ENCODE data around the gene C1QTNF3.

C1QTNF3 gene

DNA sequence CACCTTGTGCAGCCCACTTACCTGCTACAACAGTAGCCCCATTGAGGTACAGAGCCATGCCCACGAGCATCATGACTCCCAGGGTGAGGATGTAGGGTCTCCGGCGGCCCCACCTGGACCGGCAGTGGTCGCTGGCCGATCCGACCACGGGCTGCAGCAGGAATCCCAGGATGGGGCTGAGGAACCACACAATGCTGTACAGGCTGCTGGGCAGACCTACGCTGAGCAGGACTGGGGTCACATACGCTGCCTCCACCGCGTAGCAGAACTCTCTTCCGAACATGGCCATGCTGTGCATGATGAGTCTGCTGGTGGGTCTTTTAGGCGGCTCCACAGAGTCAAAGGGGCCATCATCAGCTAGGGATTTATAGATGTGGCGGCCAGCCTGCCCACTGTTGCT is 58.8 kb downstream of the C1QTNF3 start:
- FAIRE-seq (no peak), DNase-seq (ENCODE audit: insufficient read length) (no peak)
- TF ChIP-seq TAF1 (IDR thresholded peaks at IDR 0.05; ENCODE audit: borderline replicate concordance, low read depth, low read length) = no peak
- no peak for TF ChIP-seq POLR2A (IDR thresholded peaks at IDR 0.05; ENCODE audit: low read depth, low read length)
- TF ChIP-seq POLR2AphosphoS5 (IDR thresholded peaks at IDR 0.05; ENCODE audit: low read depth, low read length) = no peak

DNA sequence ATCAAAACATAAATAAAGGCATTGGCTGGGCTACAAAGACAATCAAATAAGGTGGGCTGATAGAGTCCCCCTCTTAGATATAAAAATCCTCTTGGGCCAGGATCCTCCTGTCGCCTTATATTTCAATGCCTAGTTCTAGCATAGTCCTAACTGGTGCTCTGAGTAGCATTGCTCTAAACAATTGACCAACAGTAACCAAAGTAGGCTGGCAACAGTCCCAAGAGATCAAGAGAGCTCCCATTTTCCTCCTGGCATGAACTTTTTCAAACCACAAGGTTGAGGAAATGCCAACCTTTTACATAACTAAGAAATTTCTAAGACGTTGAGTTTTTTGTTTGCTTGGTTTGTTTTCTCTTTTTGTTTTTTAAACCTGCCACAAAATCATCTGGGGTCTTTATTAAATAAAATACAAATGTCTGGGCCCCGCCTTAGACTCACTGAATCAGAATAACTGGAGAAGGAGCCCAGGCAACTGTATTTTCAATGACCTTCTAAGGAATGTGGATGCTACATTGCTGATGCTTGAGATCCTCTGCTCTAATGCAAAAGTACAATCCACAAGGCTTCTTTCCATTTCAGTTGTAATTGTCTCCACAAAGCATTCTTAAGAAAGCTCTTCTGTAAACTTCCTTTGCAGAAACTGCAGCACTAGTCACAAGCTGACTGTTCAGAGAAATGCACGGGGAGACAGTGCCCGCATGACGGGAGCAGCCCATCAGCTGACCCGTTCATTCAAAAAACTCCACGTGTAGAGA is 61.4 kb downstream of the C1QTNF3 start:
- no peak for DNase-seq (ENCODE audit: insufficient read length)
- no peak for TF ChIP-seq TAF1 (IDR thresholded peaks at IDR 0.05; ENCODE audit: borderline replicate concordance, low read depth, low read length)
- TF ChIP-seq POLR2A (IDR thresholded peaks at IDR 0.05; ENCODE audit: low read depth, low read length) = no peak
- TF ChIP-seq POLR2AphosphoS5 (IDR thresholded peaks at IDR 0.05; ENCODE audit: low read depth, low read length) = no peak
- FAIRE-seq = no peak

DNA sequence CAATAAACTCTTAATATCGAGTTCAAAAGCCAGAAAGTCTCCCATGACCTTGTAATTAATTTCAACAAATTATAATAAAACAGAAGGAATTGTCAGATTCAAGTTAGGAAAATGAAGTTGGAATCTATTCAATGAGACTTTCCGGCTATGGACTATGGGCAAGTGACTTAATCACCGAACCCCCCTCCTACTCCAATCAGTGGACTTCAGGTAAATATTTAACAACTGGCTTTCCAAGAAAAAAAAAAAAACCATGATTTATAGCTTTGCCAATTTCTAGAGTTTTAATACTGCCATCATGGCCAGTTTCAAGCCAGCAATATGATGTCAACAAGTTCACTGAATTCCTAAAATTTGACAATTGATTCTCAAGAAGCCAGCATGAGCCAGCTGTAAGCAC is 63.0 kb downstream of the C1QTNF3 start:
- TF ChIP-seq POLR2AphosphoS5 (IDR thresholded peaks at IDR 0.05; ENCODE audit: low read depth, low read length) (no peak), POLR2A (IDR thresholded peaks at IDR 0.05; ENCODE audit: low read depth, low read length) (no peak), TAF1 (IDR thresholded peaks at IDR 0.05; ENCODE audit: borderline replicate concordance, low read depth, low read length) (no peak)
- FAIRE-seq = no peak
- DNase-seq (ENCODE audit: insufficient read length) = no peak

DNA sequence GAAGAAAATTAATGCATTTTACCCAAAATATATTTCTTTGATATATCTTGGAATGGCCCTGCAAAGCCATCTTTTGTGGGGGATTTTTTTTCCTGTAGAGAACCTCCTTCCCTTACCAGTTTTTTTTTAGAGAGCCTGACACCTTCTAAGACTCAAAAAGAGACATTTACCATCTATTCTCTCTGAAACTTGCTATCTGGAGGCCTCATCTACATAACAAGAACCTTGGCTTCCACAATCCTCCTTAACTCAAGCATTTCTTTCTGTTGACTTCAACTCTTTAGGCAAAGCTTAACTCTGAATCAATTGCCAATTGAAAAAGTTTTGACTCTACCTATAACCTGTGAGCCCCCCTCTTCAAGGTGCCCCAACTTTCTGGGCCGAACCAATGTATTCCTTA is 64.7 kb downstream of the C1QTNF3 start:
- FAIRE-seq = no peak
- DNase-seq (ENCODE audit: insufficient read length) = no peak
- TF ChIP-seq TAF1 (IDR thresholded peaks at IDR 0.05; ENCODE audit: borderline replicate concordance, low read depth, low read length) = no peak
- no peak for TF ChIP-seq POLR2AphosphoS5 (IDR thresholded peaks at IDR 0.05; ENCODE audit: low read depth, low read length)
- TF ChIP-seq POLR2A (IDR thresholded peaks at IDR 0.05; ENCODE audit: low read depth, low read length) = no peak

DNA sequence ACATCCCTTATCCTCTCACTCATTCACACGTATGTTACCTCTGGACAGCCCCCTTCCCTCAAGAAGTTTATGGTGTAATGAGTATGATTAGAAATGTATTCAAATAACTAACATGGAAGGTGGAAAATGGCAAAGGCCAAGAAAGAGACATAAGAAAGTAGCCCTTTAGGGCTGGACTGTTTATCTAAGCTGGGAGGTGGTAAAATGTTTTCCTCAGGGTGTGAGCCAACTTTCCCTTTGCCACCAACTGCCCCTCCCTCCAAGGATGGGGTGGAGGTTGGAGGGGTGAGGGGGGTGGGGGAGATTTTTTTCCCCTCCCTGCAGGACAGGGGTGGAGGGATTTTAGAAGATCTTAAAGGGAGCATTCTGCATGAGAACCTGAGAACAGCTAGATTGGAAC is 66.7 kb downstream of the C1QTNF3 start:
- DNase-seq (ENCODE audit: insufficient read length) = no peak
- TF ChIP-seq POLR2A (IDR thresholded peaks at IDR 0.05; ENCODE audit: low read depth, low read length) = no peak
- no peak for TF ChIP-seq POLR2AphosphoS5 (IDR thresholded peaks at IDR 0.05; ENCODE audit: low read depth, low read length)
- TF ChIP-seq TAF1 (IDR thresholded peaks at IDR 0.05; ENCODE audit: borderline replicate concordance, low read depth, low read length) = no peak

DNA sequence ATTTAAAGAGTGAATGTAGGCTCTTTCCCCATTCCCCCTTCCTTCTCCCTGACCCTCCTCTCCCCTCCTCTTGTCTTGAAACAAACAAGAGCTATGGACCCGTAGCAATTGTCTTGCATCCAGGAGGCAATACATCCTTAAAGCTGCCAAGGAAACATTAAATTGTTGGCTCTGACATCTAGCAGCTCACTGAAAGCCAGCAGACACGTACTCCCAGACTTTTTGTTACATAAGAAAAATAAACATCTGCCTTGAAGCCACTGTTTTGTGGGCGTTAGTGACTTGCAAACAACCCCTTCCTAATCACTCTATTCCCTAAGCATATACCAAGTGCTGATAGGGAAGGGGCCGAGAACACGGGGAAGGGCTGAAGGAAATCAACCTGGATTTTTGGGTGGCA is 67.2 kb downstream of the C1QTNF3 start:
- DNase-seq (ENCODE audit: insufficient read length) = no peak
- TF ChIP-seq POLR2A (IDR thresholded peaks at IDR 0.05; ENCODE audit: low read depth, low read length) = no peak
- TF ChIP-seq POLR2AphosphoS5 (IDR thresholded peaks at IDR 0.05; ENCODE audit: low read depth, low read length) = no peak
- TF ChIP-seq TAF1 (IDR thresholded peaks at IDR 0.05; ENCODE audit: borderline replicate concordance, low read depth, low read length) = no peak
- FAIRE-seq = no peak

More for the DNA sequence above, 66.7 kb downstream of the C1QTNF3 start:
- FAIRE-seq = no peak

DNA sequence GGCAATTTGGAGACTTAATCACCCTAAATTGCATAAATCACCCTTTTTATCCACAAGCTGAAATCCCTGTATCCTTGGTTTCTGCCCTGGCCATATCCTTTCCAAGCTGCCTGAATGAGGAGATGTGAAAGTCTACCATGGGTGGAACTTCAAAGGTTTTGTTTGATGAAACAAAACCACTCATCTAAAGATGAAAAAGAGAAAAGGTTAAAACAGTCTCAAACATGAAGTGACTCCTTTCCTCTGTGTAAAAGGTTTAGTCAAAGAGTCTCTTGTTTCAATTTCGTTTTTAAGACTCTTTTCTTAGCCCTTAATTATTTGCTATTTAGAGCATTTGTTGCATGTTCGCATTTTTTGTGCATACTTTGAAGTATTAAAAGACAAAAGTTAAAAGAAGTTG is 69.7 kb downstream of the C1QTNF3 start:
- no peak for DNase-seq (ENCODE audit: insufficient read length)
- no peak for TF ChIP-seq TAF1 (IDR thresholded peaks at IDR 0.05; ENCODE audit: borderline replicate concordance, low read depth, low read length)
- no peak for FAIRE-seq

DNA sequence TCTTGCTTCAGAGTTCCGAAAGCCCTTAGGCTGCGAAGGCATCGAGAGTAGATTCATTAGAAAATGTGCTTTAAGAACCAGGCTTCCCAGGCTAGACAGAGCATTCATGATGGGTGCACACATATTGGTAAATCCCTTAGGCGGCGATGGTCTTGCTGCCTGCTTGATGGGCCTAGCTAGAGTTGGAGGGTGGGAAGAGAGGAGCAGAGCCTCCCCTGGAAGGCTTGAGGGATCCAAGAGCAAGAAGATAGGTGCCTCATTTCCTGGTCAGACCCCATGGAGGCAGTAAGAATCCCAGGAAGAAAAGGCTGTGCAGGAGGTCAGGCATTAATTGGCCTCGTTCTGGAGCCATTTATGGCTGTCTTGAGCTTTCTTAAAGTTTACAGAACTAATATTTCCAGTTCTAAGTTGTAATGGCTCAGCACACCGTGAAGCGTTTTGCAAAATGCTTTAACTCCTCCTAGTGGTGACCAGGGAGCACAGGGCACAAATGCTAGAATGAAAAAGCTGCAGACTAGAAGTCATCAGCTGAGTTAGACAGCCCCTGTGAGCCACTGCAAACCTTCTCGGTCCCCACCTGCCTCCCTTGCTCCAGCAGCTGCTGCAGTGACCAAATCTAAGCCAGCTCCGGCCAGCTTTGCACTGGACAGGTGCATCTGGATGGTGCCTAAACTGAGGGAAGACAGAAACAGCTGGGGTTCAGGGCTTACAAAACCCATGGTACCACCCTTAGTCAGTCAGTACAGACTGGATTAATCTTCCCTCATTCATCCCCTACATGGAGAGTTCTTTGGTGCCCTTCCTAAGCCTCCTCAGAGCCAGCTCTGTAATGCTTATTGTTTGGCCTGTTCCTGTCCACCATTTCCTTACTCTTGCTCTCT is 73.2 kb downstream of the C1QTNF3 start:
- TF ChIP-seq POLR2AphosphoS5 (IDR thresholded peaks at IDR 0.05; ENCODE audit: low read depth, low read length) = no peak
- TF ChIP-seq TAF1 (IDR thresholded peaks at IDR 0.05; ENCODE audit: borderline replicate concordance, low read depth, low read length) = no peak
- TF ChIP-seq POLR2A (IDR thresholded peaks at IDR 0.05; ENCODE audit: low read depth, low read length) = no peak
- peak; percentile 24 for DNase-seq (ENCODE audit: insufficient read length)
- no peak for FAIRE-seq

DNA sequence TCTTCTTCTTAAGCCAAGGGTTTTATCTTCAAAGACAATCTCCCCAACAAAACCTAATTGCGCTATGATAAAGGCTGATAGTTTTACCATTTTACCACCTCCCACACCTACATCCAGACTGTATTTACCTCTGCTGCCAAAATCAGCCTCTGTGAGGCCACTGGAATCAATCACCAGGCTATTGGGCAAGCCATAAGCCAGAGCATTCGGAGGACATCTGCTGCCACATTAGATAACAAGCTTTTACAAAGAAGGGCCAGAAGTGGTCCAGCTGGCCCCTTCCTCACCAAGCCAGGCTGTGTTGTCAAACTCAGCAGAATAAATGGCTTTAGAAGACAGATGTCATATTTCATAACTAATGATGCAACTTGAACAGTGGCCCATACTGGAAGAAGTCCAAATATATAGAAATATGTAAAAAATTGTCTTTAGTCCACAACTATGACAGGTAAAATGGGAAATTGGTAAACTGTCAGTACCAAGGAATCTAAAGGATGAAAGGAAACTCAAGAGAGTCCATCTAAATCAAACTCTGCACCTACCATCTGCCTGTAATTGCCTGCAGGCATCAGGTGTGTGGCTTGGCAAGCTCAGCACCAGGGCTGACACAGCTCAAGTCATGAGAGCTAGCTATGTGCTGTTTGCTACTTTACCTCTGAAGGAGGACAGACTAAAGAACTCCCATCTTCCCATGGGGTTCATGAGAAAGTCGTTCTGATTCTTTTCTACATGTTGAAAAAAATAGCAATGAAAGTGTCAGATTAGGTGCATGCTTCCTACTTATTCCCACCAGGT is 74.6 kb downstream of the C1QTNF3 start:
- no peak for FAIRE-seq
- DNase-seq (ENCODE audit: insufficient read length) = no peak
- no peak for TF ChIP-seq POLR2AphosphoS5 (IDR thresholded peaks at IDR 0.05; ENCODE audit: low read depth, low read length)
- no peak for TF ChIP-seq TAF1 (IDR thresholded peaks at IDR 0.05; ENCODE audit: borderline replicate concordance, low read depth, low read length)
- TF ChIP-seq POLR2A (IDR thresholded peaks at IDR 0.05; ENCODE audit: low read depth, low read length) = no peak

Measured in GM12892 (cell line).